ENCODE measurements around the gene MRGPRD. TPM values are rescaled to one million over a fixed set of nuclear protein-coding genes. Genes with fewer than 3 reads are reported as not detected.
"Not testable (repeated sequence)": the region's sequence is repeated elsewhere in the genome, so short reads cannot be mapped to it uniquely, and the experiment has no call there.

MRGPRD gene
- total RNA-seq, 1 experiment from 2014 or later = not detected

DNA sequence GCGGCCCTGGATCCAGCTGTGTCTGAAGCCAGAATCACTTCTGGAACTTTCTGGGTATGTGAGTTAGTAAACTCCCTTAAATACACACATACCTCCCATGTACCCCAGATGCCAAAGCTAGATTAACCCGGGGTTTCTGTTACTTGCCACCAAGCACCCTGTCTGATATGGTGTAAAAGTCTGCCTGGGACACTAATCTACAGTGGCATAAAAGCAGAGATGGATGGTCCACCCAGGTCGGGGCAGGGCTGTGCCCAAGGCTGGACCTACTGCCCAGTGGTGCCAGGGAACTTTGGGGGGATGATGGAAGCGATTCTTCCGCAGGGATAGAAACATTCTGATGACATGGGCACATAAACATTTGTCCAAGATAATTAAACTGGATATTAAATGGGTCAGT lies 19.6 kb upstream of the MRGPRD start:
- Mint-ChIP-seq H3K36me3 (ENCODE audit: insufficient read depth, unreplicated experiment) (no peaks in the 10 kb centered on the region), H3K4me3 (ENCODE audit: low read depth, unreplicated experiment) (no peak overlapping the region), H3K27ac (ENCODE audit: unreplicated experiment) (no peak overlapping the region), H3K27me3 (ENCODE audit: unreplicated experiment) (peaks cover 37% of the 10 kb centered on the region), H3K9me3 (ENCODE audit: low read depth, unreplicated experiment) (no peaks in the 10 kb centered on the region), H3K4me1 (ENCODE audit: low read depth, unreplicated experiment) (no peaks in the 10 kb centered on the region)
- DNase-seq = no peak
- TF ChIP-seq, protein P1, sequence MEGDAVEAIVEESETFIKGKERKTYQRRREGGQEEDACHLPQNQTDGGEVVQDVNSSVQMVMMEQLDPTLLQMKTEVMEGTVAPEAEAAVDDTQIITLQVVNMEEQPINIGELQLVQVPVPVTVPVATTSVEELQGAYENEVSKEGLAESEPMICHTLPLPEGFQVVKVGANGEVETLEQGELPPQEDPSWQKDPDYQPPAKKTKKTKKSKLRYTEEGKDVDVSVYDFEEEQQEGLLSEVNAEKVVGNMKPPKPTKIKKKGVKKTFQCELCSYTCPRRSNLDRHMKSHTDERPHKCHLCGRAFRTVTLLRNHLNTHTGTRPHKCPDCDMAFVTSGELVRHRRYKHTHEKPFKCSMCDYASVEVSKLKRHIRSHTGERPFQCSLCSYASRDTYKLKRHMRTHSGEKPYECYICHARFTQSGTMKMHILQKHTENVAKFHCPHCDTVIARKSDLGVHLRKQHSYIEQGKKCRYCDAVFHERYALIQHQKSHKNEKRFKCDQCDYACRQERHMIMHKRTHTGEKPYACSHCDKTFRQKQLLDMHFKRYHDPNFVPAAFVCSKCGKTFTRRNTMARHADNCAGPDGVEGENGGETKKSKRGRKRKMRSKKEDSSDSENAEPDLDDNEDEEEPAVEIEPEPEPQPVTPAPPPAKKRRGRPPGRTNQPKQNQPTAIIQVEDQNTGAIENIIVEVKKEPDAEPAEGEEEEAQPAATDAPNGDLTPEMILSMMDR (IDR thresholded peaks at IDR 0.05; ENCODE audit: unreplicated experiment) = no peak
- CTCF ChIA-PET = no interaction called here
- intact Hi-C loops (cut with micrococcal nuclease; ENCODE audit: unreplicated experiment) = no loop called here
- BruUV-seq (replicated peaks) = no TSS peak

DNA sequence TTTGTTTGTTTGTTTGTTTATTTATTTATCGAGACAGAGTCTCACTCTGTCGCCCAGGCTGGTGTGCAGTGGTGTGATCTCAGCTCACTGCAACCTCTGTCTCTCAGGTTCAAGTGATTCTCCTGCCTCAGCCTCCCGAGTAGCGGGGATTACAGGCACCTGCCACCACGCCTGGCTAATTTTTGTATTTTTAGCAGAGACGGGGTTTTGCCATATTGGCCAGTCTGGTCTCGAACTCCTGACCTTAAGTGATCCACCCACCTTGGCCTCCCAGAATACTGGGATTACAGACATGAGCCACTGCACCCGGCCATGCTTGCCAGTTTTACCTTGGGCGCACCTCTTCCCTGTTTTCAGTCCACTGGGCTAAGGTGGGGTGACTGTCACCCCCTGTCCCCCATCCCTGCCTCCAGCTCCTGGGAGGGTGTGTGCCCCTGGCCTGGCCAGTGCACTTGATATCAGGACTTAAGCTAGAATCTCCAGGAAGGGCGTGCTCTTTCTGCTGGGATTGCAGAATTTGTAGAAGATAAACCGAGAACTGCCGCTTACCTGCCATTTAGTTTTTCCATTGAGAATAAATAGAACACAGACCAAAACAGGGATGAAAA lies 19.1 kb upstream of the MRGPRD start:
- CTCF ChIA-PET; H3K36me3 Mint-ChIP-seq (ENCODE audit: insufficient read depth, unreplicated experiment): not testable (repeated sequence)

GRCh38 chr11:68999093-68999747 lies 18.4 kb upstream of the MRGPRD start:
- Mint-ChIP-seq H3K36me3 (ENCODE audit: insufficient read depth, unreplicated experiment) (no peaks in the 10 kb centered on the region), H3K27me3 (ENCODE audit: unreplicated experiment) (peaks cover 39% of the 10 kb centered on the region), H3K4me1 (ENCODE audit: low read depth, unreplicated experiment) (no peaks in the 10 kb centered on the region), H3K4me3 (ENCODE audit: low read depth, unreplicated experiment) (no peak overlapping the region), H3K9me3 (ENCODE audit: low read depth, unreplicated experiment) (no peaks in the 10 kb centered on the region), H3K27ac (ENCODE audit: unreplicated experiment) (no peak overlapping the region)
- CTCF ChIA-PET = no interaction called here
- intact Hi-C loops (cut with micrococcal nuclease; ENCODE audit: unreplicated experiment) = no loop called here
- BruUV-seq (replicated peaks) = no TSS peak
- no peak for DNase-seq
- TF ChIP-seq, protein P1 (IDR thresholded peaks at IDR 0.05; ENCODE audit: unreplicated experiment) = no peak

More for the DNA sequence above, 19.1 kb upstream of the MRGPRD start:
- H3K4me3 Mint-ChIP-seq (ENCODE audit: low read depth, unreplicated experiment); intact Hi-C loops (cut with micrococcal nuclease; ENCODE audit: unreplicated experiment); H3K27ac Mint-ChIP-seq (ENCODE audit: unreplicated experiment); H3K4me1 Mint-ChIP-seq (ENCODE audit: low read depth, unreplicated experiment); DNase-seq; H3K9me3 Mint-ChIP-seq (ENCODE audit: low read depth, unreplicated experiment); BruUV-seq (replicated peaks): not testable (repeated sequence)
- peaks cover 37% of the 10 kb centered on the region for H3K27me3 Mint-ChIP-seq (ENCODE audit: unreplicated experiment)

DNA sequence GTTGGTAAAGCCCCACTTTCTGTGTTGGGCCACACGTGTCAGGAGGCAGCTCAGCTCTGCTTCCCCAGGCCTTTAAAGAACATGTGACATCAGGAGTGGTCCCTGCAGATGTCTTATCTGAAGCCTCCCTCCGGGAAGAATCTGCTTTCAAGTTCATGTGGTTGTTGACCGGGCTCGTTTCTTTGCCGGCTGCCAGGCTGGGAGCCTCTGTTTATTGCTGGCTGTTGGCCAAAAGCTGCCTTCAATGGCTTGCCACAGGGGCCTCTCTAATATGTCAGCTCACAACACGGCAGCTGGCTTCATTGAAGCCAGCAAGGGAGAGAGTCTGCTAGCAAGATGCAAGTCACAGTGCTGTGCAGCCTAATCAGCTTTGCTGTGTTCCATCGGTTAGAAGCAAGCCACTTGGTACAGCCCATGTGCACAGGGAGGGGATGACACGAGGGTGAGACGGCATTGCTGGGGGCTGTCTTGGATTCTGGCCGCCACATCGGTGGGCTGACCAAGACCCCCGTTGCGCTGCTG lies 17.7 kb upstream of the MRGPRD start:
- no TSS peak for BruUV-seq (replicated peaks)
- TF ChIP-seq, protein P1 (IDR thresholded peaks at IDR 0.05; ENCODE audit: unreplicated experiment) = no peak
- Mint-ChIP-seq H3K36me3 (ENCODE audit: insufficient read depth, unreplicated experiment) (no peaks in the 10 kb centered on the region), H3K27ac (ENCODE audit: unreplicated experiment) (no peak overlapping the region), H3K4me3 (ENCODE audit: low read depth, unreplicated experiment) (no peak overlapping the region), H3K27me3 (ENCODE audit: unreplicated experiment) (peaks cover 40% of the 10 kb centered on the region), H3K9me3 (ENCODE audit: low read depth, unreplicated experiment) (no peaks in the 10 kb centered on the region), H3K4me1 (ENCODE audit: low read depth, unreplicated experiment) (no peaks in the 10 kb centered on the region)
- intact Hi-C loops (cut with micrococcal nuclease; ENCODE audit: unreplicated experiment) = no loop called here
- no peak for DNase-seq
- CTCF ChIA-PET = no interaction called here

- Mint-ChIP-seq H3K4me1 (ENCODE audit: low read depth, unreplicated experiment) (no peaks in the 10 kb centered on the region), H3K36me3 (ENCODE audit: insufficient read depth, unreplicated experiment) (no peaks in the 10 kb centered on the region), H3K27ac (ENCODE audit: unreplicated experiment) (no peak overlapping the region), H3K4me3 (ENCODE audit: low read depth, unreplicated experiment) (no peak overlapping the region), H3K27me3 (ENCODE audit: unreplicated experiment) (peaks cover 40% of the 10 kb centered on the region), H3K9me3 (ENCODE audit: low read depth, unreplicated experiment) (no peaks in the 10 kb centered on the region)
- intact Hi-C loops (cut with micrococcal nuclease; ENCODE audit: unreplicated experiment) = no loop called here
- BruUV-seq (replicated peaks) = no TSS peak
- CTCF ChIA-PET = interaction anchor here (0.6 kb wide), 1 partner anchor 588 kb away, joined by 3 read pairs; no protein-coding TSS in a partner anchor
- TF ChIP-seq, protein P1 (IDR thresholded peaks at IDR 0.05; ENCODE audit: unreplicated experiment) = no peak
- no peak for DNase-seq
Observed at GRCh38 chr11:68997995-68998348, 17.2 kb upstream of the MRGPRD start.

Measured in Calu3 (cell line).